Dermis microvascular lymphatic vessel endothelial cell (primary cell): ENCODE results near the gene EYA3. TPM values are rescaled to one million over a fixed set of nuclear protein-coding genes. Genes with fewer than 3 reads are reported as not detected.

Experiments used
- DNase-seq, 2 donors: peaks; one replicate each; pipeline versions ENCODE4 v3.0.0 to v3.0.0-alpha.2; 2010; ENCODE audit warnings: low read depth in 2 of 2
- total RNA-seq: library from RNA; depleted of rRNA; stranded (reverse); fragments of >200 nt; gene quantifications from 2 replicates; pipeline ENCODE4 v1.2.1, GENCODE V29; 2014

EYA3 gene
- 9.1 and 11.4 TPM in 2 replicates for total RNA-seq

- peak; percentile 96 to 98 for DNase-seq
Measured at GRCh38 chr1:28088168-28088961, at the start of gene EYA3. EYA3 (minus strand) TSS chr1:28088610; CDS start chr1:28058026, 30,584 bp downstream.

- DNase-seq: no peak
Measured at GRCh38 chr1:28136922-28137613, 48.7 kb upstream of the EYA3 start.

GRCh38 chr1:28136169-28136921, 47.9 kb upstream of the EYA3 start:
- DNase-seq: no peak

- no peak for DNase-seq
Measured at GRCh38 chr1:28135371-28136168, 47.2 kb upstream of the EYA3 start.

- no peak for DNase-seq
Measured at GRCh38 chr1:28134651-28135207, 46.3 kb upstream of the EYA3 start.

GRCh38 chr1:28132171-28133167, 44.1 kb upstream of the EYA3 start:
- no peak for DNase-seq

- no peak for DNase-seq
Measured at GRCh38 chr1:28130901-28131300, 42.5 kb upstream of the EYA3 start.

- peak in 1 of 2 donors; percentile 16 for DNase-seq
Measured at GRCh38 chr1:28129150-28129549, 40.7 kb upstream of the EYA3 start.

- no peak for DNase-seq
Measured at GRCh38 chr1:28127617-28128257, 39.3 kb upstream of the EYA3 start.

- DNase-seq: no peak
Measured at GRCh38 chr1:28126783-28127490, 38.5 kb upstream of the EYA3 start.

- DNase-seq: no peak
Measured at GRCh38 chr1:28126212-28126611, 37.8 kb upstream of the EYA3 start.

- no peak for DNase-seq
Measured at GRCh38 chr1:28123461-28123961, 35.1 kb upstream of the EYA3 start.

GRCh38 chr1:28122183-28122582, 33.8 kb upstream of the EYA3 start:
- no peak for DNase-seq

- DNase-seq: no peak
Measured at GRCh38 chr1:28119556-28119955, 31.1 kb upstream of the EYA3 start.

- DNase-seq: no peak
Measured at GRCh38 chr1:28118640-28119307, 30.4 kb upstream of the EYA3 start.

- DNase-seq: no peak
Measured at GRCh38 chr1:28115267-28115666, 26.9 kb upstream of the EYA3 start.

- DNase-seq: no peak
Measured at GRCh38 chr1:28114844-28115243, 26.4 kb upstream of the EYA3 start.

GRCh38 chr1:28113242-28113572, 24.8 kb upstream of the EYA3 start:
- DNase-seq: no peak
